ENCODE data around the gene RELT. TPM values are rescaled to one million over a fixed set of nuclear protein-coding genes. Genes with fewer than 3 reads are reported as not detected.

Gene RELT
- total and polyA plus RNA-seq, 9 of the 15 experiments (the other 6 are each of a cell fraction or from before 2014, with no cell fraction given), result 1.1 to 20.2 (median 7.4) TPM

- TF ChIP-seq ZNF318 (IDR thresholded peaks at IDR 0.05; ENCODE audit: borderline replicate concordance in 1 of 2, low read depth in 1 of 2), result no peak
Observed at GRCh38 chr11:73430326-73430725, 54.1 kb downstream of the RELT start (continued).

DNA sequence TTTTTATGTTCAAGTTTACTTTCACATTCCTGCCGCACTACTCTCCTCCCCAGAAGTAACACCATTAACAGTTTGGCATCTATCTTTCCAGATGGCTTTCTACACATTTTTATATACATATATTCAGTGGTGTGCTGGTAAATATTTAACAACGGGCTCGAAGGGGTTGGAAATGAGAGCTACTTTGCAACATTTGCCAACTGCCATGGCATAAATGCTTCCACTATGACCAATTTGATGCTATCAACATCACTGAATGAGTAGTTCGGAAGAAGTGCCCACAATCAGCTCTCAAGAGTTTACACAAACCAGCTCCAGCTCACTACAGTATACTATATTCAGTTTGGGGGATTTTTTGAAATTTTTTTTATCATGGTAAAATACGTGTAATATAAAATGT is 55.2 kb downstream of the RELT start:
- CTCF ChIA-PET (ENCODE audit: low intra/inter-chr PET ratio), result no interaction called here
- H3K4me3 ChIP-seq, result no peak overlapping the region
- FAIRE-seq (no peak), DNase-seq (ENCODE audit: extremely low read depth in 1 of 4, low spot score in 3 of 4) (no peak), ATAC-seq (no peak)
- no peaks in the 10 kb centered on the region for H3K4me1 ChIP-seq (replicated peaks in 1 of 2; ENCODE audit: control insufficient read depth in 2 of 2, insufficient read depth in 2 of 2, low read length in 2 of 2)
- no TSS peak for BruUV-seq (replicated peaks)
- no peak overlapping the region for H3K9ac ChIP-seq (ENCODE audit: insufficient read depth in 1 of 2, low read depth in 2 of 2, low read length in 2 of 2)
- H3K9me1 ChIP-seq (ENCODE audit: control insufficient read depth, insufficient read depth, low read length), result no peaks in the 10 kb centered on the region
- in situ Hi-C loops (cut with MboI) (no loop called here), intact Hi-C loops (cut with micrococcal nuclease) (no loop called here)
- H3K36me3 ChIP-seq (ENCODE audit: control insufficient read depth, insufficient read depth, low read length), result no peaks in the 10 kb centered on the region
- H4K20me1 ChIP-seq (replicated peaks; ENCODE audit: control insufficient read depth, insufficient read depth, low read length), result peaks cover 3% of the 10 kb centered on the region; the same call in 1 of the 2 replicates
- H3K27me3 ChIP-seq (ENCODE audit: control insufficient read depth in 2 of 2, insufficient read depth in 2 of 2, low read length in 2 of 2), result no peaks in the 10 kb centered on the region
- H3K9me3 ChIP-seq (replicated peaks; ENCODE audit: control insufficient read depth, insufficient read depth, low read depth, low read length), result no peaks in the 10 kb centered on the region
- no peak overlapping the region for H3K27ac ChIP-seq (ENCODE audit: extremely low read depth, low read depth, low read length)
- POLR2A ChIA-PET, result interaction anchor here (0.7 to 0.8 kb wide), 2 partner anchors 20 to 38 kb away, joined by 3 read pairs; no protein-coding TSS in a partner anchor
- no peak overlapping the region for H2AFZ ChIP-seq (ENCODE audit: low read depth, low read length)
- H3K79me2 ChIP-seq (ENCODE audit: control insufficient read depth, insufficient read depth, low read length), result no peaks in the 10 kb centered on the region
- H3K4me2 ChIP-seq (ENCODE audit: insufficient read depth, low read length), result no peak overlapping the region
- 39% methylated on average over 5 of the region's 5 CpGs for WGBS (ENCODE audit: insufficient coverage, low coverage, missing lambda C conversion rate)
- TF ChIP-seq NFE2L1 (tag; IDR thresholded peaks at IDR 0.05; ENCODE audit: borderline replicate concordance, low read depth), result no peak
- no peak for TF ChIP-seq XRCC3 (IDR thresholded peaks at IDR 0.05)
- TF ChIP-seq ZKSCAN1 (IDR thresholded peaks at IDR 0.05; ENCODE audit: low read depth, low read length), result no peak
- TF ChIP-seq, protein P1, sequence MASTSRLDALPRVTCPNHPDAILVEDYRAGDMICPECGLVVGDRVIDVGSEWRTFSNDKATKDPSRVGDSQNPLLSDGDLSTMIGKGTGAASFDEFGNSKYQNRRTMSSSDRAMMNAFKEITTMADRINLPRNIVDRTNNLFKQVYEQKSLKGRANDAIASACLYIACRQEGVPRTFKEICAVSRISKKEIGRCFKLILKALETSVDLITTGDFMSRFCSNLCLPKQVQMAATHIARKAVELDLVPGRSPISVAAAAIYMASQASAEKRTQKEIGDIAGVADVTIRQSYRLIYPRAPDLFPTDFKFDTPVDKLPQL (IDR thresholded peaks at IDR 0.05; ENCODE audit: extremely low read depth, insufficient read length), result no peak
- TF ChIP-seq THAP12 (CRISPR knock-in tag; IDR thresholded peaks at IDR 0.05), result no peak
- no peak for TF ChIP-seq ZNF77 (CRISPR knock-in tag; IDR thresholded peaks at IDR 0.05)
- TF ChIP-seq MTF1 (CRISPR knock-in tag; IDR thresholded peaks at IDR 0.05; ENCODE audit: borderline replicate concordance), result no peak

Measured in K562 (cell line).